Uterus (tissue), 4 donors: ENCODE results near the gene TNS2. TPM values are rescaled to one million over a fixed set of nuclear protein-coding genes. Genes with fewer than 3 reads are reported as not detected.
"Not testable (repeated sequence)": the region's sequence is repeated elsewhere in the genome, so short reads cannot be mapped to it uniquely, and the experiment has no call there.

Experiments
- DNase-seq, 2 donors: peaks; one replicate each; pipeline ENCODE4 v3.0.0-alpha.2; 2019 to 2020
- H3K27ac ChIP-seq, 2 donors: fragments of 200-600 bp; sonication (generic); 1 replicate in 1 of 2; 2 replicates in 1 of 2; pipeline ENCODE4 v1.5.1; 2016 to 2018
- H3K27me3 ChIP-seq, 2 donors: fragments of 200-600 bp; sonication (generic); one replicate each; pipeline ENCODE4 v1.5.1; 2018 to 2019; ENCODE audit warnings: control low read depth in 1 of 2
- H3K36me3 ChIP-seq, 2 donors: fragments of 200-600 bp; sonication (generic); one replicate each; pipeline ENCODE4 v1.5.1; 2019; ENCODE audit warnings: control low read depth in 1 of 2
- H3K4me1 ChIP-seq, 2 donors: fragments of 200-600 bp; sonication (generic); one replicate each; pipeline ENCODE4 v1.5.1; 2018 to 2019; ENCODE audit warnings: control low read depth in 1 of 2
- H3K4me3 ChIP-seq, 2 donors: fragments of 200-600 bp; sonication (generic); 1 replicate in 1 of 2; 2 replicates in 1 of 2; pipeline ENCODE4 v1.5.1; 2018 to 2019; ENCODE audit warnings: mild to moderate bottlenecking in 1 of 2
- H3K9me3 ChIP-seq, 2 donors: fragments of 200-600 bp; sonication (generic); one replicate each; pipeline ENCODE4 v1.5.1; 2019; ENCODE audit warnings: control low read depth in 1 of 2
- CTCF ChIP-seq, 4 experiments: fragments of 200-600 bp in 2 of 4; fragments of 450-650 bp in 2 of 4; sonication (generic) in 2 of 4; IDR thresholded peaks; one replicate each; pipeline ENCODE4 v1.5.1; 2016 to 2019; ENCODE audit warnings: antibody characterized with exemption in 4 of 4, mild to moderate bottlenecking in 2 of 4, moderate library complexity in 1 of 4
- POLR2A ChIP-seq, 2 donors: fragments of 450-650 bp; IDR thresholded peaks; one replicate each; pipeline ENCODE4 v1.6.1; 2016; ENCODE audit warnings: antibody characterized with exemption in 2 of 2, mild to moderate bottlenecking in 1 of 2, moderate library complexity in 1 of 2
- intact Hi-C: fragments of 100-400 bp; cut with DNase I; formaldehyde crosslinking; loops from one replicate; pipeline ENCODE4 v1.15.1; 2023; ENCODE audit warnings: low total_unique reads
- total RNA-seq, 4 donors: library from RNA; depleted of rRNA in 3 of 4; stranded (reverse); fragments of >200 nt in 3 of 4; gene quantifications; one replicate each; pipeline versions ENCODE4 v1.1.0 to v1.2.4, GENCODE V29; 2014 to 2023
- donor health status: DM: yes; HTN: yes; CAD: no.

TNS2 gene
- total RNA-seq, 4 donors from 2014 or later, result 64.0 to 394 (median 112) TPM

GRCh38 chr12:53005986-53006809 is 43.7 kb upstream of the TNS2 start, which contains the start of gene EIF4B:
Gene EIF4B (plus strand): TSS chr12:53006456. CDS start chr12:53006484, 28 bp downstream.
- H3K27ac ChIP-seq, result peak within 1 kb of the TSS; percentile 85 to 95
- H3K27me3 ChIP-seq, result no peaks in the 10 kb centered on the region
- no peaks in the 10 kb centered on the region for H3K36me3 ChIP-seq
- peak; percentile 100 for DNase-seq
- intact Hi-C loops, result no loop called here
- no peaks in the 10 kb centered on the region for H3K9me3 ChIP-seq
- peak within 1 kb of the TSS; percentile 60 to 97 for H3K4me3 ChIP-seq
- TF ChIP-seq POLR2A (IDR thresholded peaks at IDR 0.05), result peak in 1 of 2 donors; percentile 65
- TF ChIP-seq CTCF (IDR thresholded peaks at IDR 0.05), result no peak
- peaks cover 9 to 15% of the 10 kb centered on the region in 2 donors for H3K4me1 ChIP-seq

- H3K36me3 ChIP-seq, result no peaks in the 10 kb centered on the region
- TF ChIP-seq CTCF (IDR thresholded peaks at IDR 0.05), result no peak
- TF ChIP-seq POLR2A (IDR thresholded peaks at IDR 0.05), result no peak
- peak overlapping the region; percentile 60 to 97 for H3K4me3 ChIP-seq
- peak overlapping the region; percentile 85 to 95 for H3K27ac ChIP-seq
- peak; percentile 54 to 63 for DNase-seq
- intact Hi-C loops, result no loop called here
- peaks cover 9 to 15% of the 10 kb centered on the region in 2 donors for H3K4me1 ChIP-seq
- no peaks in the 10 kb centered on the region for H3K27me3 ChIP-seq
- no peaks in the 10 kb centered on the region for H3K9me3 ChIP-seq
Observed at GRCh38 chr12:53006810-53007309, 43.0 kb upstream of the TNS2 start.

- no peaks in the 10 kb centered on the region for H3K27me3 ChIP-seq
- peaks cover 9 to 15% of the 10 kb centered on the region in 2 donors for H3K4me1 ChIP-seq
- H3K4me3 ChIP-seq, result peak overlapping the region; percentile 60 to 97
- no peaks in the 10 kb centered on the region for H3K36me3 ChIP-seq
- DNase-seq, result no peak
- TF ChIP-seq CTCF (IDR thresholded peaks at IDR 0.05) (no peak), POLR2A (IDR thresholded peaks at IDR 0.05) (no peak)
- H3K27ac ChIP-seq, result peak overlapping the region; percentile 85 to 95
- no peaks in the 10 kb centered on the region for H3K9me3 ChIP-seq
- intact Hi-C loops, result no loop called here
Observed at GRCh38 chr12:53007343-53007742, 42.5 kb upstream of the TNS2 start.

GRCh38 chr12:53008760-53009159 is 41.1 kb upstream of the TNS2 start:
- H3K27ac ChIP-seq, DNase-seq, H3K9me3 ChIP-seq, H3K36me3 ChIP-seq, intact Hi-C loops, H3K27me3 ChIP-seq, H3K4me3 ChIP-seq: not testable (repeated sequence)
- H3K4me1 ChIP-seq, result peaks cover 9 to 15% of the 10 kb centered on the region in 2 donors

- peaks cover 9 to 15% of the 10 kb centered on the region in 2 donors for H3K4me1 ChIP-seq
- no peaks in the 10 kb centered on the region for H3K9me3 ChIP-seq
- H3K27ac ChIP-seq, result no peak overlapping the region
- no peak for TF ChIP-seq POLR2A (IDR thresholded peaks at IDR 0.05)
- no peak for TF ChIP-seq CTCF (IDR thresholded peaks at IDR 0.05)
- H3K4me3 ChIP-seq, result no peak overlapping the region
- H3K27me3 ChIP-seq, result no peaks in the 10 kb centered on the region
- H3K36me3 ChIP-seq, result no peaks in the 10 kb centered on the region
- intact Hi-C loops, result no loop called here
- no peak for DNase-seq
Observed at GRCh38 chr12:53010955-53011354, 38.9 kb upstream of the TNS2 start.
